Panc1 (cell line): ENCODE measurements around the gene ALG2. TPM values are rescaled to one million over a fixed set of nuclear protein-coding genes. Genes with fewer than 3 reads are reported as not detected.

ENCODE experiments used
- ATAC-seq: fragments of 200-7000 bp; cut with Tn5 transposase; 2 replicates; pipeline ENCODE4 v1.9.1; 2020; ENCODE audit warnings: mild to moderate bottlenecking, moderate library complexity
- BruUV-seq: library from RNA; stranded (reverse); fragments of 400-500 nt; replicated peaks from 2 replicates; lab custom pipeline; 2021; lab: Mats Ljungman, UMichigan
- CTCF ChIA-PET: fragments of 300-600 bp; sonication (Branson Sonifier 250); formaldehyde crosslinking; loops from one replicate; lab custom pipeline; 2022; ENCODE audit warnings: antibody characterized with exemption; lab: Charles Lee
- POLR2A ChIA-PET: fragments of 300-600 bp; sonication (Branson Sonifier 250); formaldehyde crosslinking; loops from one replicate; lab custom pipeline; 2022; ENCODE audit warnings: antibody characterized with exemption; lab: Charles Lee
- DNase-seq: peaks from one replicate; pipeline ENCODE4 v3.0.0-alpha.2; 2010; ENCODE audit warnings: low read depth, low spot score
- H3K27ac ChIP-seq: 2 replicates; pipeline ENCODE4 v1.5.1; 2011; ENCODE audit warnings: mild to moderate bottlenecking, low read length, inconsistent platforms
- H3K27me3 ChIP-seq: fragments of 200-500 bp; sonication (Bioruptor generic); 2 replicates; pipeline ENCODE4 v1.6.0; 2014; ENCODE audit warnings: low read length, inconsistent platforms; ENCODE audit not compliant: control insufficient read depth, insufficient read depth
- H3K36me3 ChIP-seq: fragments of 200-500 bp; sonication (Bioruptor generic); 2 replicates; pipeline ENCODE4 v1.5.1; 2014; ENCODE audit warnings: inconsistent platforms, mild to moderate bottlenecking, low read length, moderate library complexity; ENCODE audit not compliant: control insufficient read depth, insufficient read depth
- H3K4me1 ChIP-seq: 2 replicates; pipeline ENCODE4 v1.5.1; 2011; ENCODE audit warnings: inconsistent platforms, mild to moderate bottlenecking, low read length, moderate library complexity; ENCODE audit not compliant: control insufficient read depth, insufficient read depth
- H3K4me3 ChIP-seq, 2 experiments: 2 replicates each; pipeline ENCODE4 v1.5.1; 2011 to 2012; ENCODE audit warnings: low read depth in 2 of 2, low read length in 2 of 2, mild to moderate bottlenecking in 2 of 2, inconsistent platforms in 1 of 2, moderate library complexity in 1 of 2
- H3K9me3 ChIP-seq: fragments of 200-500 bp; sonication (Bioruptor generic); 2 replicates; pipeline ENCODE4 v1.5.1; 2014; ENCODE audit warnings: low read depth, mild to moderate bottlenecking, inconsistent platforms, low read length, moderate library complexity; ENCODE audit not compliant: control insufficient read depth, insufficient read depth
- POLR2AphosphoS5 ChIP-seq: IDR thresholded peaks from 2 replicates; pipeline ENCODE4 v1.6.1; 2012; ENCODE audit warnings: mild to moderate bottlenecking, low read depth, low read length, moderate library complexity
- SIN3A ChIP-seq: IDR thresholded peaks from 2 replicates; pipeline ENCODE4 v1.6.1; 2012; ENCODE audit warnings: low read depth, mild to moderate bottlenecking, low read length, moderate library complexity, borderline replicate concordance; ENCODE audit not compliant: insufficient read depth
- TCF7L2 ChIP-seq: IDR thresholded peaks from 2 replicates; pipeline ENCODE4 v1.6.1; 2011; ENCODE audit warnings: mild to moderate bottlenecking, low read depth, low read length, inconsistent platforms
- in situ Hi-C: cut with HindIII; loops from 2 replicates; pipeline ENCODE4 v1.10.0; 2016; ENCODE audit warnings: low sequenced_read_pairs, low pct_unique_long_range_greater_than_20kb
- intact Hi-C: fragments of 100-400 bp; cut with micrococcal nuclease; formaldehyde crosslinking; loops from one replicate; pipeline ENCODE4 v1.10.0; 2022; ENCODE audit not compliant: unreplicated experiment
- total RNA-seq: library from RNA; stranded (reverse); gene quantifications from one replicate; pipeline ENCODE4 v1.2.1, GENCODE V29; 2021; ENCODE audit not compliant: unreplicated experiment
- TF ChIP-seq, protein P1 (sequence below): fragments of 450-650 bp; IDR thresholded peaks from 2 replicates; pipeline ENCODE4 v1.5.1; 2017; ENCODE audit warnings: mild to moderate bottlenecking
- TF ChIP-seq, protein P2 (sequence below), 2 experiments: IDR thresholded peaks; 2 replicates each; pipeline ENCODE4 v1.6.1; 2011 to 2012; ENCODE audit warnings: low read depth in 2 of 2, control low read depth in 1 of 2, low read length in 1 of 2, mild to moderate bottlenecking in 1 of 2, moderate library complexity in 1 of 2; ENCODE audit not compliant: insufficient read depth in 1 of 2

ALG2 gene
- total RNA-seq, 1 experiment from 2014 or later = 20.8 TPM

DNA sequence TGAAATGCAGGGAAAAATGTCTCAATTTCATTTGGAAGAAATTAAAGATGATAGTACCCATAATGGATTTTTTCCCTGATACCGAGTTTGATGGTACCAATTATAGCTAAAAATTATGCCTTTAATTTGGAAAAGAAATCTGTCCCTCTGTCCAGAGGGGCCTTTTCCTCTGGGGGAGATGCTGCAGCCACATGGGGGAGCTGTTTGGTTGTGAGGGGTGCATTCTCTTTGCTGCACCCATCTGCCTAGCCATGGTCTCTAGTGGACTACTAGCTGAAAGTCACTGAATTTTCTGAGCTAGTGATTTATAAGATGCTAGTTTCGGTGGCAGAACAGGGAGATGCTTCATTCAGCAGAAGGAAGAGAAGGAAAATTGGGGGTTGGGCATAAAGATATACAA is 10.0 kb upstream of the ALG2 start:
- Histone ChIP-seq H3K4me3 (no peak overlapping the region), H3K27me3 (no peaks in the 10 kb centered on the region), H3K36me3 (peaks cover 4% of the 10 kb centered on the region), H3K4me1 (no peaks in the 10 kb centered on the region), H3K9me3 (no peaks in the 10 kb centered on the region), H3K27ac (no peak overlapping the region)
- CTCF ChIA-PET = no interaction called here
- in situ Hi-C loops = no loop called here
- ATAC-seq (no peak), DNase-seq (no peak)
- TF ChIP-seq POLR2AphosphoS5 (no peak), SIN3A (no peak), TCF7L2 (no peak)
- TF ChIP-seq, protein P1, sequence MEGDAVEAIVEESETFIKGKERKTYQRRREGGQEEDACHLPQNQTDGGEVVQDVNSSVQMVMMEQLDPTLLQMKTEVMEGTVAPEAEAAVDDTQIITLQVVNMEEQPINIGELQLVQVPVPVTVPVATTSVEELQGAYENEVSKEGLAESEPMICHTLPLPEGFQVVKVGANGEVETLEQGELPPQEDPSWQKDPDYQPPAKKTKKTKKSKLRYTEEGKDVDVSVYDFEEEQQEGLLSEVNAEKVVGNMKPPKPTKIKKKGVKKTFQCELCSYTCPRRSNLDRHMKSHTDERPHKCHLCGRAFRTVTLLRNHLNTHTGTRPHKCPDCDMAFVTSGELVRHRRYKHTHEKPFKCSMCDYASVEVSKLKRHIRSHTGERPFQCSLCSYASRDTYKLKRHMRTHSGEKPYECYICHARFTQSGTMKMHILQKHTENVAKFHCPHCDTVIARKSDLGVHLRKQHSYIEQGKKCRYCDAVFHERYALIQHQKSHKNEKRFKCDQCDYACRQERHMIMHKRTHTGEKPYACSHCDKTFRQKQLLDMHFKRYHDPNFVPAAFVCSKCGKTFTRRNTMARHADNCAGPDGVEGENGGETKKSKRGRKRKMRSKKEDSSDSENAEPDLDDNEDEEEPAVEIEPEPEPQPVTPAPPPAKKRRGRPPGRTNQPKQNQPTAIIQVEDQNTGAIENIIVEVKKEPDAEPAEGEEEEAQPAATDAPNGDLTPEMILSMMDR = peak; percentile 59
- TF ChIP-seq, protein P2, sequence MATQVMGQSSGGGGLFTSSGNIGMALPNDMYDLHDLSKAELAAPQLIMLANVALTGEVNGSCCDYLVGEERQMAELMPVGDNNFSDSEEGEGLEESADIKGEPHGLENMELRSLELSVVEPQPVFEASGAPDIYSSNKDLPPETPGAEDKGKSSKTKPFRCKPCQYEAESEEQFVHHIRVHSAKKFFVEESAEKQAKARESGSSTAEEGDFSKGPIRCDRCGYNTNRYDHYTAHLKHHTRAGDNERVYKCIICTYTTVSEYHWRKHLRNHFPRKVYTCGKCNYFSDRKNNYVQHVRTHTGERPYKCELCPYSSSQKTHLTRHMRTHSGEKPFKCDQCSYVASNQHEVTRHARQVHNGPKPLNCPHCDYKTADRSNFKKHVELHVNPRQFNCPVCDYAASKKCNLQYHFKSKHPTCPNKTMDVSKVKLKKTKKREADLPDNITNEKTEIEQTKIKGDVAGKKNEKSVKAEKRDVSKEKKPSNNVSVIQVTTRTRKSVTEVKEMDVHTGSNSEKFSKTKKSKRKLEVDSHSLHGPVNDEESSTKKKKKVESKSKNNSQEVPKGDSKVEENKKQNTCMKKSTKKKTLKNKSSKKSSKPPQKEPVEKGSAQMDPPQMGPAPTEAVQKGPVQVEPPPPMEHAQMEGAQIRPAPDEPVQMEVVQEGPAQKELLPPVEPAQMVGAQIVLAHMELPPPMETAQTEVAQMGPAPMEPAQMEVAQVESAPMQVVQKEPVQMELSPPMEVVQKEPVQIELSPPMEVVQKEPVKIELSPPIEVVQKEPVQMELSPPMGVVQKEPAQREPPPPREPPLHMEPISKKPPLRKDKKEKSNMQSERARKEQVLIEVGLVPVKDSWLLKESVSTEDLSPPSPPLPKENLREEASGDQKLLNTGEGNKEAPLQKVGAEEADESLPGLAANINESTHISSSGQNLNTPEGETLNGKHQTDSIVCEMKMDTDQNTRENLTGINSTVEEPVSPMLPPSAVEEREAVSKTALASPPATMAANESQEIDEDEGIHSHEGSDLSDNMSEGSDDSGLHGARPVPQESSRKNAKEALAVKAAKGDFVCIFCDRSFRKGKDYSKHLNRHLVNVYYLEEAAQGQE (IDR thresholded peaks at IDR 0.05; ENCODE audit: insufficient read depth in 1 of 2, low read depth in 2 of 2, low read length in 1 of 2) = no peak
- intact Hi-C loops = no loop called here
- no TSS peak for BruUV-seq
- POLR2A ChIA-PET = no interaction called here

DNA sequence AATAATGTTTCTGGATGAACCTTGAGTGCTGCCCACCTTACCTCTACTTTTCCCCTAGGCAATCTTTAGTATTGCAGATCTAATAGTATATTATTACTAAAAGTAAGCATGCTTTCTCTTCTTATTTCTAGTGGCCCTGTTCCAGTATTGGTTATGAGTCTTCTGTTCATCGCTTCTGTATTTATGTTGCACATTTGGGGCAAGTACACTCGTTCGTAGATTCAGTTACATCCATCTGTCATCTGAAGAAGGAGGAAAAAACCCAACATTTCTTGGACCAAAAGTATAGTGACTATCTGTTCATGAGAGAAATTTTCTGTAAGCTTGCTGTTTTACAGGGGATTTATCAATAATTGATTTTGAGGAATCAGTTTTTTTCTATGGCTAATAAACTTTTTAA is 8.5 kb upstream of the ALG2 start:
- no peak for DNase-seq
- CTCF ChIA-PET = no interaction called here
- BruUV-seq = no TSS peak
- Histone ChIP-seq H3K27me3 (no peaks in the 10 kb centered on the region), H3K4me1 (no peaks in the 10 kb centered on the region), H3K36me3 (peaks cover 4% of the 10 kb centered on the region), H3K9me3 (no peaks in the 10 kb centered on the region), H3K27ac (no peak overlapping the region), H3K4me3 (no peak overlapping the region)
- intact Hi-C loops = no loop called here
- TF ChIP-seq, protein P2 (IDR thresholded peaks at IDR 0.05; ENCODE audit: insufficient read depth in 1 of 2, low read depth in 2 of 2, low read length in 1 of 2) = no peak
- no peak for TF ChIP-seq POLR2AphosphoS5
- POLR2A ChIA-PET = no interaction called here
- in situ Hi-C loops = no loop called here
- no peak for ATAC-seq
